GM12865 (cell line): ENCODE data around the gene LEMD2.

Experiments
- DNase-seq: peaks from one replicate; pipeline ENCODE4 v3.0.0; 2010; ENCODE audit warnings: low read depth
- H3K4me3 ChIP-seq: 2 replicates; pipeline ENCODE4 v1.5.1; 2011; ENCODE audit warnings: mild to moderate bottlenecking, low read depth, low read length, control low read depth
- CTCF ChIP-seq: IDR thresholded peaks from 2 replicates; pipeline ENCODE4 v1.5.1; 2011; ENCODE audit warnings: low read length, control low read depth, low read depth, inconsistent platforms; ENCODE audit not compliant: insufficient read depth; ENCODE audit errors: missing control alignments

Gene LEMD2

DNA sequence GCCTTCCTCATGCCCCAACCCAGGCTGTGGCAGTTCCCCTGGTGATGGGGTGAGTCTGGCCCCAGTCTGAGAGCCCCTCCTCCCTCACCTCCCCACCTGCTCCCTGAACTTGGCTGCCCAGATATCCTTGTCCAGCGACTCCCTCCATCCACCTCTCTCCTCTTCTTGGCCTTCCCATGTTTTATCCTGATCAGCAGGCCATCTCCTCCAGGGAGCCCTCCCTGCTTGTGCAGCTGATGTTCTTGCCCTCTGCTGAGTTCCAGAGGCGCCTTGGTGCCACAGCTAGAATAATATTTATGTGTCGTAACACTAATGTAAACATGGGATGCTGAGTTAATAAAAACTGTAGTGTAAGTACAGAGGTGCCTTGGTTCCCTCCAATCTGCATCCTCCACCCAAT lies 31.8 kb downstream of the LEMD2 start:
- no peak for DNase-seq
- TF ChIP-seq CTCF, result no peak

DNA sequence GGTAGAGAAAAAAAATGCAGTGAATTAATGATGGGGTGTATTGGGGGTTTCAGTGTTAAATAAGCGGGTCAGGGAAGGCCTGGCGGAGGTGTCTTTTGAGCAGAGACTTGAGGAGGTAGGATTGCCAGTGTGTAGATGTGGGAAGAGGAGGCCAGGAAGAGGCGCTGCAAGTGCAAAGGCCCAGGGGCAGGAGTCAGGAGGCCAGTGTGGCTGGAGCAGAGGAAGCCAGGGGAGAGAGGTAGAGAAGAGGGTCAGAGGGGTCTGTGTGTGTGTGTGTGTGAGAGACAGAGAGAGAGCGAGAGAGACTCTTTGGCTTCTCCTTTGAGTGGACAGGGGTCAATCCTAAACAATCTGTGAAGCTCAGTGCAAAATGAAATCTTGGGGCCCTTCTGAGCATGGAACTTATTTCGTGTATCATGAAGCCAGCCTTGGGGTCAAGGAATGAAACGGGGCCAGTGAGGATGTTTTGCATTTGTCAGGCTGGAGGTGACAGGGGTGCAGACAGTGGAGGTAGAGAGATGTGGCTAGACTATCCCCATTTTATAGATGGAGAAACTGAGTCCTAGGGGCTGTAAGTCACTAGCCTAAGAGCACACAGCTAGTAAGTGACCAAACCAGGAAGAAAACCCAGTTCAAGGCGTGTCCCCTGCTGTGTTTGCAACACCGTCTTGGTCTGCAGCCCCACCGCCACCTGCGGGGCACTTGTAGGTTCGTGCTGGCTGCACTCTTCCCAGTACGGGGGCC lies 32.5 kb downstream of the LEMD2 start:
- H3K4me3 ChIP-seq, result no peak overlapping the region
- TF ChIP-seq CTCF, result no peak
- DNase-seq, result no peak

More for the DNA sequence above, 31.8 kb downstream of the LEMD2 start:
- no peak overlapping the region for H3K4me3 ChIP-seq

DNA sequence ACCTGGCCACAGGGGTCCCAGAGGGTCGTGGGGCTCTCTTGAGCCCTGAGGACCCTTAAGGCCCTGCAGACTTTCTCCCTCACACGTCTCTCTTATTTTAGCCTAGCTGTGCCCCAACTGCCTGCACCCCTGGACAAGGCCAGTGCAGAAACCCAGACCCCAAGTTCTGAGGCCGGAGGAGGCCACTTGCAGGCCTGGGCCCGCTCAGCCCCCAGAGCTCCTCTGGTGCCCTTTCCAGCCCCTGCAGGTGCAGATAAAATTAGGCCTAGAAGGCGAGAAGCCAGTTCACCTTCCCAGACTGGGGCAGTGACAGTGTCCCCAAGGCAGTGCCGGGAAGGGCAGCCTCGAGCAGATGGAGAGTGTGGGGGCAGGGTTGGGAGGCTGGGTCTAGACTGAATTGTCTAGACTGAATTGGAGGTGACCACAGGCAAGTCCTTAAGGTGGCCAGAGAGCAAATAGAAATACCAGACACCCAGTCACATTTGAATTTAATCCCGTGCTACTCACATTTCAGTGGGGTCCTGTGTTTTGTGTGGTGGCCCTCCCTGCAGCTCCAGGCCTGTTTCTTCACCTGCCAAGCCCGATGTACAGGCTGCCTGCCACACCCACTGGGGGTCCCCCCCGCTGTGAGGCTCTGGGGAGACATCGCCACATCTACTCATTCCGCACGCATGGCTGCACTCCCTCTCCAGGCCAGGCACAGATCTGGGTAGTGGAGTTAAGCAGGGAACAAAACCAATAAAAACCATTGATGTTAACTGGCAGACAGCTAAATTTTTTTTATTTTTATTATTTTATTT lies 33.7 kb downstream of the LEMD2 start:
- H3K4me3 ChIP-seq, result no peak overlapping the region
- TF ChIP-seq CTCF, result no peak
- DNase-seq, result no peak

- H3K4me3 ChIP-seq, result no peak overlapping the region
- no peak for DNase-seq
- no peak for TF ChIP-seq CTCF
Measured at GRCh38 chr6:33754222-33754621, 34.7 kb downstream of the LEMD2 start.

DNA sequence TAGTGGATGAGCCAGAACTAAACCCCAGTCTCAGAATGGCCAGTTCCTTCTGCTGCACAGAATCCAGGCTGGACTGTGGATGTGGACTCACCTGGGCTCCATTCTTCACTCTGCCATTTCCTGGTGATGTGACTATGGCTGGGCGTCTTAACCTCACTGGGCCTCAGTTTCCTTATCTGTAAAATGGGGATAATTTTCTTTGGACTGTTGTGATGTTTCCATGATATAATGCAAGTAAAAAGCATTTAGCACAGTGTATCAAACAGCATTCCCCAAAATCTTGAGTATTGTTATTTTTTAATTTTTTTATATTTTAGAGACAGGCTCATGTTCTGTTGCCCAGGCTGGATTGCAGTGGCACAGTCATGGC lies 36.3 kb downstream of the LEMD2 start:
- DNase-seq, result no peak
- no peak overlapping the region for H3K4me3 ChIP-seq
- no peak for TF ChIP-seq CTCF

DNA sequence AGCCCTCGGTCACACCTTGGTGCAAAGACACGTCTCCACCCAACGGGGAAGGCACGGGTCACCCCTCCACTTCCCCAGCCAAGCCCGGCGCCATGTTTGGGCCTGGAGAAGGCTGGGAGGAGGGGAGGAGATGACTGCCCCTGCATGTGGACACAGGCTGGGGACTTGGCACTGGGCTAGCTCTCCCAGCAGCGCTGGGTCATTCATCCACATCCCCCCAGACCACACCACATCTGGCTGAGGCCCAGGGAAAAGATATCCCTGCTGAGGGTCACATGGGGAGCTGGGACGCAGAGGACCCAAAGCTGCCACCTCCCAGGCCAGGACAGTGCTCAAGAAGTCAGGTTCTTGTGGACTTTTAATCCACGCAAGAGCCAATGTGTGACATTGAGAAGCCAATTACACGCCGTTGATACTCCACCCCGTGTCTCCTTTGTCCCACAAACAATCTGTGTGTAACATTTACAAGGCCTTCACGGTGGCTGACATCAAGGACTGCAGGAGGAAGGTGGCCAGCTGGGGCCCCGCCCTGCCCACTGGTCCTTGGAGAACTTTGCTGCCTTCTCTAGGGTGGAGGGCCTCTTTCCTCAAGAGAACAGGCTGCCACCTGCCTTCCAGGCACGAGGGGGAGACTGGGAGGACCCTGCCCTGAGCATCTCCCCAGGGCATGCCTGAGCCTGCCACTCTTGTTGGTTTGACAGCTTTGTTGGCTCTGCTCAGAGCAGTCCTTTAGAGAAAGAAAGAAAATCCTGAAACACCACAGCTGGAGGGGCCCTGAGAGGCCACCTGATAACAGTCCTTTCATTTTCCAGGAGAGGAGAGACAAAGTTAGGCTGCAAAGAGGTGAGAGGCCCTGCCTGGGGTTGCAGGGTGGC lies 36.9 kb downstream of the LEMD2 start:
- no peak for TF ChIP-seq CTCF
- peak; percentile 26 for DNase-seq
- H3K4me3 ChIP-seq, result no peak overlapping the region
